Measurements from ENCODE around the gene MCUB.
A peak's percentile ranks its signal among the peaks of the same experiment; 100 is the strongest.

Gene MCUB

GRCh38 chr4:109560687-109561461, 828 bp downstream of the MCUB start:
- H3K4me3 ChIP-seq (replicated peaks; ENCODE audit: low read depth, low read length) = peak overlapping the region; percentile 72
- no peak for TF ChIP-seq CTCF (IDR thresholded peaks at IDR 0.05; ENCODE audit: low read depth, low read length, missing control alignments)
- no peak for DNase-seq (ENCODE audit: extremely low read depth, low read depth)

GRCh38 chr4:109562457-109563239, 2.6 kb downstream of the MCUB start:
- no peak for TF ChIP-seq CTCF (IDR thresholded peaks at IDR 0.05; ENCODE audit: low read depth, low read length, missing control alignments)
- H3K4me3 ChIP-seq (replicated peaks; ENCODE audit: low read depth, low read length) = no peak overlapping the region
- DNase-seq (ENCODE audit: extremely low read depth, low read depth) = no peak

- no peak overlapping the region for H3K4me3 ChIP-seq (replicated peaks; ENCODE audit: low read depth, low read length)
- DNase-seq (ENCODE audit: extremely low read depth, low read depth) = no peak
- TF ChIP-seq CTCF (IDR thresholded peaks at IDR 0.05; ENCODE audit: low read depth, low read length, missing control alignments) = no peak
Measured at GRCh38 chr4:109571494-109571893, 11.4 kb downstream of the MCUB start.

GRCh38 chr4:109572154-109572553, 12.1 kb downstream of the MCUB start:
- DNase-seq (ENCODE audit: extremely low read depth, low read depth) = no peak
- TF ChIP-seq CTCF (IDR thresholded peaks at IDR 0.05; ENCODE audit: low read depth, low read length, missing control alignments) = no peak
- no peak overlapping the region for H3K4me3 ChIP-seq (replicated peaks; ENCODE audit: low read depth, low read length)

GRCh38 chr4:109574443-109574850, 14.4 kb downstream of the MCUB start:
- no peak overlapping the region for H3K4me3 ChIP-seq (replicated peaks; ENCODE audit: low read depth, low read length)
- peak; percentile 24 for TF ChIP-seq CTCF (IDR thresholded peaks at IDR 0.05; ENCODE audit: low read depth, low read length, missing control alignments)
- no peak for DNase-seq (ENCODE audit: extremely low read depth, low read depth)

GRCh38 chr4:109574931-109575804, 15.1 kb downstream of the MCUB start:
- no peak overlapping the region for H3K4me3 ChIP-seq (replicated peaks; ENCODE audit: low read depth, low read length)
- DNase-seq (ENCODE audit: extremely low read depth, low read depth) = no peak

More at GRCh38 chr4:109574931-109575804, 15.1 kb downstream of the MCUB start:
- no peak for TF ChIP-seq CTCF (IDR thresholded peaks at IDR 0.05; ENCODE audit: low read depth, low read length, missing control alignments)
